HG03135 (cell line): Measurements from ENCODE around the gene TMEM236.

Experiments used
- ATAC-seq: cut with Tn5 transposase; IDR thresholded peaks from one replicate; pipeline ENCODE4 v1.9.1; 2021; ENCODE audit warnings: mild to moderate bottlenecking, moderate library complexity; ENCODE audit not compliant: unreplicated experiment

TMEM236 gene

GRCh38 chr10:17785276-17785930, 33.4 kb downstream of the TMEM236 start:
- no peak for ATAC-seq

GRCh38 chr10:17787087-17787961, 35.3 kb downstream of the TMEM236 start:
- ATAC-seq, result no peak

- ATAC-seq, result no peak
Measured at GRCh38 chr10:17788646-17789045, 36.6 kb downstream of the TMEM236 start.

- no peak for ATAC-seq
Measured at GRCh38 chr10:17789396-17789795, 37.4 kb downstream of the TMEM236 start.

GRCh38 chr10:17790651-17791050, 38.6 kb downstream of the TMEM236 start:
- no peak for ATAC-seq

- no peak for ATAC-seq
Measured at GRCh38 chr10:17792991-17793390, 41.0 kb downstream of the TMEM236 start.

- ATAC-seq, result no peak
Measured at GRCh38 chr10:17793823-17794644, 42.0 kb downstream of the TMEM236 start.

- no peak for ATAC-seq
Measured at GRCh38 chr10:17795083-17795482, 43.1 kb downstream of the TMEM236 start.

GRCh38 chr10:17795813-17796594, 44.0 kb downstream of the TMEM236 start:
- no peak for ATAC-seq

- ATAC-seq, result no peak
Measured at GRCh38 chr10:17801507-17801906, 49.5 kb downstream of the TMEM236 start.

- no peak for ATAC-seq
Measured at GRCh38 chr10:17802350-17802749, 50.3 kb downstream of the TMEM236 start.

GRCh38 chr10:17802976-17803375, 51.0 kb downstream of the TMEM236 start:
- ATAC-seq, result no peak

- no peak for ATAC-seq
Measured at GRCh38 chr10:17805330-17805729, 53.3 kb downstream of the TMEM236 start.

- ATAC-seq, result no peak
Measured at GRCh38 chr10:17805921-17806577, 54.0 kb downstream of the TMEM236 start.

- ATAC-seq, result no peak
Measured at GRCh38 chr10:17808971-17809841, 57.2 kb downstream of the TMEM236 start, which contains the start of gene MRC1. Gene MRC1 (plus strand): TSS chr10:17809348. CDS start chr10:17809466, 118 bp downstream.

GRCh38 chr10:17811146-17811865, 59.3 kb downstream of the TMEM236 start:
- ATAC-seq, result no peak

GRCh38 chr10:17814973-17815372, 63.0 kb downstream of the TMEM236 start:
- ATAC-seq, result no peak

- ATAC-seq, result no peak
Measured at GRCh38 chr10:17816199-17816598, 64.2 kb downstream of the TMEM236 start.
